GM06990 (cell line): Measurements from ENCODE around the gene SETD3.

Experiments
- DNase-seq: peaks from one replicate; pipeline ENCODE4 v3.0.0-alpha.2; 2011; ENCODE audit not compliant: insufficient read length; ENCODE audit errors: extremely low read depth
- H3K27me3 ChIP-seq: replicated peaks from 2 replicates; pipeline ENCODE4 v1.6.0; 2011; ENCODE audit warnings: low read length; ENCODE audit not compliant: control insufficient read depth, insufficient read depth
- H3K36me3 ChIP-seq: 2 replicates; pipeline ENCODE4 v1.5.1; 2011; ENCODE audit warnings: low read length; ENCODE audit not compliant: control insufficient read depth, insufficient read depth
- H3K4me3 ChIP-seq: replicated peaks from 2 replicates; pipeline ENCODE4 v1.5.1; 2011; ENCODE audit warnings: low read depth, mild to moderate bottlenecking, control low read depth, low read length
- TF ChIP-seq, protein P1 (sequence below): IDR thresholded peaks from 2 replicates; pipeline ENCODE4 v1.5.1; 2011; ENCODE audit warnings: low read length, control low read depth, mild to moderate bottlenecking, inconsistent platforms; ENCODE audit not compliant: insufficient read depth, poor library complexity, severe bottlenecking

SETD3 gene

DNA sequence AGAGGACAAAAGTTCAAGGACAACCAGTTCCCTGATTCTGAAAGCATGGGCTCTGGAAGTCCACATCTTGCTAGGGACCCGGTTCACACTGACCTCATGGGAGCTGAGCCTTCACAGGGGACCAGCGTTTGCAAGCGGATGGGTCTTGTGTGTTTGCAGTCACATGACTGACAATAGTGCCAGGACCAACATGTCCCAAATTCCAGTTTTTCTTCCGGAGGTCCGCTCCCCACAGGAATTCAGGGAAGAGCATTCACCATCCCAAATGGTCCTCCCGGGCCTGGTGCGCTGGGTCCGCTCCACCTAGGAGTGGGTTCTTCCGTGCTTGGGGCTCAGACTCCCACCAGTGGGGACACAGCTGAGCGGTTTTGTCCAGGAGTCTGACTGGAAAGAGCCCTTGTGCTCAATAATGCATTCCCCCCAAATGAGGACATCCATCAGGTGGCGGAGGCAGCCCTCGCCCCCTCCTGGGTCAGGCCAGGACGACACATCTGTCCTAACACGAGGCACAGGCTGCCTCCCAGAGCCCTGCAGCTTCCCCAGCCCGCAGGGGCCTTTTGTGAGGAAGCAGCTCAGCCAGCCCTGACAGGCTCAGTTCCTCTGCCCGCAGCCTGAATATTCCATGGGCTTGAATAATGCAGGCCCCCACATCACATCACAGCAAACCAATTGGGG is 116.9 kb downstream of the SETD3 start:
- TF ChIP-seq, protein P1, sequence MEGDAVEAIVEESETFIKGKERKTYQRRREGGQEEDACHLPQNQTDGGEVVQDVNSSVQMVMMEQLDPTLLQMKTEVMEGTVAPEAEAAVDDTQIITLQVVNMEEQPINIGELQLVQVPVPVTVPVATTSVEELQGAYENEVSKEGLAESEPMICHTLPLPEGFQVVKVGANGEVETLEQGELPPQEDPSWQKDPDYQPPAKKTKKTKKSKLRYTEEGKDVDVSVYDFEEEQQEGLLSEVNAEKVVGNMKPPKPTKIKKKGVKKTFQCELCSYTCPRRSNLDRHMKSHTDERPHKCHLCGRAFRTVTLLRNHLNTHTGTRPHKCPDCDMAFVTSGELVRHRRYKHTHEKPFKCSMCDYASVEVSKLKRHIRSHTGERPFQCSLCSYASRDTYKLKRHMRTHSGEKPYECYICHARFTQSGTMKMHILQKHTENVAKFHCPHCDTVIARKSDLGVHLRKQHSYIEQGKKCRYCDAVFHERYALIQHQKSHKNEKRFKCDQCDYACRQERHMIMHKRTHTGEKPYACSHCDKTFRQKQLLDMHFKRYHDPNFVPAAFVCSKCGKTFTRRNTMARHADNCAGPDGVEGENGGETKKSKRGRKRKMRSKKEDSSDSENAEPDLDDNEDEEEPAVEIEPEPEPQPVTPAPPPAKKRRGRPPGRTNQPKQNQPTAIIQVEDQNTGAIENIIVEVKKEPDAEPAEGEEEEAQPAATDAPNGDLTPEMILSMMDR: no peak
- DNase-seq: no peak
- Histone ChIP-seq H3K27me3 (no peaks in the 10 kb centered on the region; the same call in 1 of the 2 replicates), H3K4me3 (no peak overlapping the region), H3K36me3 (no peaks in the 10 kb centered on the region)

DNA sequence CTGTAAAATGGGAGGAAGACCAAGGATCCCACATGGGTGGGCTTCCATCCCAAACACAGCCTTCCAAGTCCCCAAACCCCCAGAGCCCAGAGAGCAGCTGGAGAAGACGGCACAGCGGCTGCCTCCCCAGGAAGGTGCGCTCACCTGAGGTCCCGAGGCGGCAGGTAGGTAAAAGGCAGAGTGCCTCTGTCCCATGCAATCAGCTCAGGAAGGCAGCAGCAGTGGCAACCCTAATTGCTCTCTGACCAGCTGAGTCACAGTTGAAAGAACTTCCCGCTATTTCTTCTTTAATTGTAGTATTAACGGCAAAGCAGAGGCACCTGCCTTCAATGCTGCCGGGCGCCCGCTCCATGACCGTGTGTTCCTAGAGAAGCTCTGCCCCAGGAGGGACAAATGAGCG is 117.6 kb downstream of the SETD3 start:
- TF ChIP-seq, protein P1: no peak
- no peaks in the 10 kb centered on the region for H3K36me3 ChIP-seq
- no peak overlapping the region for H3K4me3 ChIP-seq
- no peak for DNase-seq
- H3K27me3 ChIP-seq: no peaks in the 10 kb centered on the region; the same call in 1 of the 2 replicates

DNA sequence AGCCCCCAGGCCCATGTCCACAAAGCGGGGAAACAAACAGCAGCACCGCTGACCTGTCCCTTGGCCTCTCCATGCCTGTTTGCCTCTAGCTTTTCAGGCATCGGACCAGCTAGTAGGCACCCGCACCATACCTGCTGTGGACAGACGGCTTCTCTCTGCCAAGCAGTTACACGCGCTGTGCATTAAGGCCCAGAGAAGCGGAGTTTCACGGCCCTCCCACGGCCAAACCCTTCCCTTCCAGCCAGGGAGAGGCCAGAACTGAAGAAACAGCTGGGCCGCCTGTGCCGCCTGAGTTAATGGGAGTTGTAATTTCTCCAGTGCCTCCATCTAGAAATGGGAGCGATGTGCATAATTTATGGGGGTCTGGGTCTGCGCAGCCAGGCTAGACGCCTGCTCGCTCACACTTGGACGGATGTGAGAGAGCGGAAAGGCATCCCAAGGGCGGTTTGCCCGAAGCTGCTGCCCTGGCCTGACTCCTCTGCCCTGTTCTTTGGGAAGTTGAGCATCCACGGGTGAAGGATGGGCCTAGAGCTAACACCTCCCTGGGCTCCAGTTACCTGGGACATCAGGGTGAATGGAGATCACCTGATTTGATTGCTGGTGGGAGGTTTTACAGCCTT is 119.0 kb downstream of the SETD3 start:
- H3K36me3 ChIP-seq: no peaks in the 10 kb centered on the region
- TF ChIP-seq, protein P1: no peak
- no peak for DNase-seq
- no peaks in the 10 kb centered on the region; the same call in 1 of the 2 replicates for H3K27me3 ChIP-seq
- no peak overlapping the region for H3K4me3 ChIP-seq

DNA sequence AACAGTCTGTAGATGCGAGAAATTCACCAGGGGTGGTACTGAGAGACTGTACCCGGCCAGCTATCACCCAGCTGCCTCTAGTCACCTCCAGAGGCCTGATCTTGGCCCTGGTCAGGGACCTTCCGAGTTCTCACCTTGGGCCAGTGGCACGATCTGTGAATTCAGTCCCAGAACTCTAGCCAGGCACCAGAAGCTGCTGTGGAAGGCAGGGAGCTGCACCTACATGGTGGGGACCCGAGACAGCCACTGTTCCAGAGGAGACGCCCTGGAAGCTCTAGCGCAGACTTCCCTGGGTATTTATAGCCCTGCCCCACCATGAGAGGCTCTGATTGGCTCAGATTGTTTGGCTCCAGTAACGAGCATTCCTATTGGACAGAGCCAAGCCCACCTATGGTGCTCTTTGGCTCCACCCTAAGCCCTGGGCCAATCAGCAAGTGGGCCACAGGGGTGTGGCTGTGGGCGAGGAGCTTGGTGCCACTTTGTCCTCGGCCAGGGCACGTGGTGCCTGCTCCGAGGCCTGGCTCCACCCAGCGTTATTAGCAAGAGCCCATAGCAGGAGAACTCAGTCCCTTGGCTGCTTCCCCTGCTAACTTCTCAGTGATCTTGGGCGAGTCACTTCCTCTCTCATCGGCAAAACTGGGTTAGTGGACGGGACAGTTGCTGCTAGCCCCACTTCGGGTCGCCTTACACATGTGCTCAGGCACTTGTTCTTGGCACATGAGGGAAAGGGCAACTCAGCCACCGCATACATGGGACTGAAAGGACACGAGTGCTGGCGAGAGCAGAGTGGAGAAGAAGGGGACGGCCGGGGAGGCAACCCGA is 119.7 kb downstream of the SETD3 start:
- Histone ChIP-seq H3K36me3 (no peaks in the 10 kb centered on the region), H3K4me3 (no peak overlapping the region), H3K27me3 (no peaks in the 10 kb centered on the region; the same call in 1 of the 2 replicates)
- TF ChIP-seq, protein P1: no peak
- DNase-seq: no peak

DNA sequence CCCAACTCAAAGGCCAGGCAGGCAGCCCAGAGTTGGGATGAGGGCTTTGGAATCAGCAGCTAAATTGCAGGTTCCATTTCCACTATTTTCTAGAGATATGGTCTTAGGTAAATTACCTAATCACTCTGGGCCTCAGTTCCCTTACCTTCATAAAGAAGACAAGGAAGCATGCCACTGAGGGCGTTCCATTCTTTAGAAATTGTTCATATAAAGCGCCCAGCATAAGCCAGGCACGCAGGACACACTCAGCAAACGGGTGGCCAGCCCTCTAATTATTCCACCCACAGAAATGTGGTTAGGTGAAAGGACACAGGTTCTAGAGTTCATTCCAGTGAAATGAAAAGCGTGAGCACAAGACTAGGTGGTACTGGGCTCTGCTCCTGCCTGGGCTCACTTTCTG is 120.8 kb downstream of the SETD3 start:
- Histone ChIP-seq H3K27me3 (no peaks in the 10 kb centered on the region; the same call in 1 of the 2 replicates), H3K4me3 (no peak overlapping the region), H3K36me3 (no peaks in the 10 kb centered on the region)
- TF ChIP-seq, protein P1: no peak
- no peak for DNase-seq
